HG02870 (cell line): ENCODE measurements around the gene OR5L2.
"Not testable (repeated sequence)": the region's sequence is repeated elsewhere in the genome, so short reads cannot be mapped to it uniquely, and the experiment has no call there.

ENCODE experiments used
- ATAC-seq: cut with Tn5 transposase; IDR thresholded peaks from one replicate; pipeline ENCODE4 v1.9.1; 2021; ENCODE audit warnings: mild to moderate bottlenecking, moderate library complexity; ENCODE audit not compliant: unreplicated experiment

The OR5L2 gene

GRCh38 chr11:55826919-55827318, at the start of gene OR5L2:
TSS of gene OR5L2 (plus strand) at chr11:55827219. CDS start at chr11:55827219, 0 bp downstream.
- no peak for ATAC-seq

- ATAC-seq = no peak
These were observed 35.4 kb upstream of the OR5L2 start for GRCh38 chr11:55791606-55792005.

- ATAC-seq = no peak
These were observed 33.7 kb upstream of the OR5L2 start for GRCh38 chr11:55793321-55793720.

GRCh38 chr11:55795256-55795655, 31.8 kb upstream of the OR5L2 start, which contains the start of gene OR5D14:
TSS of gene OR5D14 (plus strand) at chr11:55795556. CDS start at chr11:55795556, 0 bp downstream.
- ATAC-seq = no peak

GRCh38 chr11:55806248-55806647, 20.8 kb upstream of the OR5L2 start:
- no peak for ATAC-seq

GRCh38 chr11:55811067-55811466, 16.0 kb upstream of the OR5L2 start, which contains the start of gene OR5L1:
TSS of gene OR5L1 (plus strand) at chr11:55811367. CDS start at chr11:55811467, 100 bp downstream.
- ATAC-seq = no peak

GRCh38 chr11:55819330-55819729, 7.7 kb upstream of the OR5L2 start, which contains the start of gene OR5D18:
TSS of gene OR5D18 (plus strand) at chr11:55819630. CDS start at chr11:55819630, 0 bp downstream.
- no peak for ATAC-seq

- no peak for ATAC-seq
These were observed 11.4 kb downstream of the OR5L2 start, which contains the start of gene OR5D16 for GRCh38 chr11:55838452-55838851. TSS of gene OR5D16 (plus strand) at chr11:55838752. CDS start at chr11:55838752, 0 bp downstream.

- no peak for ATAC-seq
These were observed 20.4 kb downstream of the OR5L2 start for GRCh38 chr11:55847453-55847852.

GRCh38 chr11:55849037-55849436, 22.0 kb downstream of the OR5L2 start:
- no peak for ATAC-seq

GRCh38 chr11:55852141-55852540, 25.1 kb downstream of the OR5L2 start:
- no peak for ATAC-seq

- ATAC-seq = no peak
These were observed 27.7 kb downstream of the OR5L2 start for GRCh38 chr11:55854704-55855103.

GRCh38 chr11:55867354-55867753, 40.3 kb downstream of the OR5L2 start:
- not testable (repeated sequence) for ATAC-seq

GRCh38 chr11:55872731-55873130, 45.7 kb downstream of the OR5L2 start:
- ATAC-seq = not testable (repeated sequence)

GRCh38 chr11:55873146-55873545, 46.1 kb downstream of the OR5L2 start:
- not testable (repeated sequence) for ATAC-seq
